SH-SY5Y (cell line): ENCODE results near the gene GLMN.

ENCODE experiments used
- GATA2 ChIP-seq: IDR thresholded peaks from 2 replicates; pipeline ENCODE4 v1.6.1; 2011; ENCODE audit warnings: mild to moderate bottlenecking, low read depth, low read length
- GATA3 ChIP-seq: IDR thresholded peaks from 2 replicates; pipeline ENCODE4 v1.6.1; 2011; ENCODE audit warnings: low read depth, mild to moderate bottlenecking, low read length, moderate library complexity

- TF ChIP-seq GATA2 (no peak), GATA3 (no peak)
Measured at GRCh38 chr1:92244376-92244775, 54.4 kb downstream of the GLMN start.
